Measurements from ENCODE around the gene SNRNP40. TPM values are rescaled to one million over a fixed set of nuclear protein-coding genes. Genes with fewer than 3 reads are reported as not detected.
A peak's percentile ranks its signal among the peaks of the same experiment; 100 is the strongest.

Gene SNRNP40
- polyA plus RNA-seq, 4 donors = 14.8 to 44.3 (median 27.6) TPM

GRCh38 chr1:31249854-31250253, 46.7 kb downstream of the SNRNP40 start:
- H3K9me3 ChIP-seq (ENCODE audit: control insufficient read depth in 2 of 2, insufficient read depth in 1 of 2, low read depth in 1 of 2, low read length in 1 of 2) = no peaks in the 10 kb centered on the region
- H3K36me3 ChIP-seq (ENCODE audit: control insufficient read depth in 3 of 3, insufficient read depth in 2 of 3, low read depth in 1 of 3, low read length in 3 of 3) = no peaks in the 10 kb centered on the region
- H3K4me1 ChIP-seq (ENCODE audit: control insufficient read depth in 3 of 3, insufficient read depth in 2 of 3, low read depth in 1 of 3, low read length in 2 of 3) = no peaks in the 10 kb centered on the region
- no peaks in the 10 kb centered on the region for H3K27me3 ChIP-seq (ENCODE audit: control insufficient read depth in 3 of 3, insufficient read depth in 3 of 3, low read length in 3 of 3)
- DNase-seq = no peak
- 84 to 90% (median 87%) methylated on average over 3 of the region's 3 CpGs for WGBS, 3 donors
- FAIRE-seq = no peak
- H3K27ac ChIP-seq (ENCODE audit: low read depth in 1 of 3, low read length in 2 of 3) = no peak overlapping the region
- H3K4me3 ChIP-seq (ENCODE audit: low read depth in 1 of 3, low read length in 3 of 3) = no peak overlapping the region

GRCh38 chr1:31248276-31248675, 48.3 kb downstream of the SNRNP40 start:
- WGBS, 3 donors = 96 to 100% (median 98%) methylated on average over 4 of the region's 4 CpGs
- FAIRE-seq = no peak
- H3K4me3 ChIP-seq (ENCODE audit: low read depth in 1 of 3, low read length in 3 of 3) = no peak overlapping the region
- no peaks in the 10 kb centered on the region for H3K9me3 ChIP-seq (ENCODE audit: control insufficient read depth in 2 of 2, insufficient read depth in 1 of 2, low read depth in 1 of 2, low read length in 1 of 2)
- H3K27ac ChIP-seq (ENCODE audit: low read depth in 1 of 3, low read length in 2 of 3) = no peak overlapping the region
- no peaks in the 10 kb centered on the region for H3K36me3 ChIP-seq (ENCODE audit: control insufficient read depth in 3 of 3, insufficient read depth in 2 of 3, low read depth in 1 of 3, low read length in 3 of 3)
- no peaks in the 10 kb centered on the region for H3K4me1 ChIP-seq (ENCODE audit: control insufficient read depth in 3 of 3, insufficient read depth in 2 of 3, low read depth in 1 of 3, low read length in 2 of 3)
- peaks cover 0 to 2% (median 0%) of the 10 kb centered on the region in 3 donors for H3K27me3 ChIP-seq (ENCODE audit: control insufficient read depth in 3 of 3, insufficient read depth in 3 of 3, low read length in 3 of 3)
- DNase-seq = no peak

GRCh38 chr1:31244326-31244725, 52.3 kb downstream of the SNRNP40 start:
- peaks cover 0 to 21% (median 8%) of the 10 kb centered on the region in 3 donors for H3K27me3 ChIP-seq (ENCODE audit: control insufficient read depth in 3 of 3, insufficient read depth in 3 of 3, low read length in 3 of 3)
- H3K9me3 ChIP-seq (ENCODE audit: control insufficient read depth in 2 of 2, insufficient read depth in 1 of 2, low read depth in 1 of 2, low read length in 1 of 2) = no peaks in the 10 kb centered on the region
- WGBS, 3 donors = 70 to 80% (median 77%) methylated on average over 4 of the region's 4 CpGs
- H3K4me1 ChIP-seq (ENCODE audit: control insufficient read depth in 3 of 3, insufficient read depth in 2 of 3, low read depth in 1 of 3, low read length in 2 of 3) = peaks cover 0 to 3% (median 0%) of the 10 kb centered on the region in 3 donors
- no peak overlapping the region for H3K4me3 ChIP-seq (ENCODE audit: low read depth in 1 of 3, low read length in 3 of 3)
- H3K36me3 ChIP-seq (ENCODE audit: control insufficient read depth in 3 of 3, insufficient read depth in 2 of 3, low read depth in 1 of 3, low read length in 3 of 3) = no peaks in the 10 kb centered on the region
- no peak overlapping the region for H3K27ac ChIP-seq (ENCODE audit: low read depth in 1 of 3, low read length in 2 of 3)
- no peak for FAIRE-seq
- DNase-seq = no peak

- Histone ChIP-seq H3K27me3 (ENCODE audit: control insufficient read depth in 3 of 3, insufficient read depth in 3 of 3, low read length in 3 of 3) (peaks cover 0 to 26% (median 13%) of the 10 kb centered on the region in 3 donors), H3K4me3 (ENCODE audit: low read depth in 1 of 3, low read length in 3 of 3) (no peak overlapping the region), H3K9me3 (ENCODE audit: control insufficient read depth in 2 of 2, insufficient read depth in 1 of 2, low read depth in 1 of 2, low read length in 1 of 2) (no peaks in the 10 kb centered on the region), H3K27ac (ENCODE audit: low read depth in 1 of 3, low read length in 2 of 3) (no peak overlapping the region), H3K4me1 (ENCODE audit: control insufficient read depth in 3 of 3, insufficient read depth in 2 of 3, low read depth in 1 of 3, low read length in 2 of 3) (peaks cover 0 to 4% (median 3%) of the 10 kb centered on the region in 3 donors), H3K36me3 (ENCODE audit: control insufficient read depth in 3 of 3, insufficient read depth in 2 of 3, low read depth in 1 of 3, low read length in 3 of 3) (no peaks in the 10 kb centered on the region)
- FAIRE-seq (no peak), DNase-seq (no peak)
- WGBS, 3 donors = 67 to 70% (median 70%) methylated on average over 10 of the region's 10 CpGs
Observed at GRCh38 chr1:31243501-31244286, 52.9 kb downstream of the SNRNP40 start.

- peaks cover 4 to 48% (median 25%) of the 10 kb centered on the region in 3 donors for H3K27me3 ChIP-seq (ENCODE audit: control insufficient read depth in 3 of 3, insufficient read depth in 3 of 3, low read length in 3 of 3)
- H3K36me3 ChIP-seq (ENCODE audit: control insufficient read depth in 3 of 3, insufficient read depth in 2 of 3, low read depth in 1 of 3, low read length in 3 of 3) = no peaks in the 10 kb centered on the region
- FAIRE-seq (no peak), DNase-seq (no peak)
- H3K4me1 ChIP-seq (ENCODE audit: control insufficient read depth in 3 of 3, insufficient read depth in 2 of 3, low read depth in 1 of 3, low read length in 2 of 3) = peaks cover 0 to 7% (median 3%) of the 10 kb centered on the region in 3 donors
- no peak overlapping the region for H3K4me3 ChIP-seq (ENCODE audit: low read depth in 1 of 3, low read length in 3 of 3)
- H3K27ac ChIP-seq (ENCODE audit: low read depth in 1 of 3, low read length in 2 of 3) = no peak overlapping the region
- WGBS, 3 donors = 60 to 64% (median 60%) methylated on average over 8 of the region's 8 CpGs
- no peaks in the 10 kb centered on the region for H3K9me3 ChIP-seq (ENCODE audit: control insufficient read depth in 2 of 2, insufficient read depth in 1 of 2, low read depth in 1 of 2, low read length in 1 of 2)
Observed at GRCh38 chr1:31241321-31241720, 55.3 kb downstream of the SNRNP40 start.

- FAIRE-seq = no peak
- H3K4me1 ChIP-seq (ENCODE audit: control insufficient read depth in 3 of 3, insufficient read depth in 2 of 3, low read depth in 1 of 3, low read length in 2 of 3) = peaks cover 0 to 7% (median 3%) of the 10 kb centered on the region in 3 donors
Observed at GRCh38 chr1:31239653-31240241, 56.8 kb downstream of the SNRNP40 start, which contains the start of gene NKAIN1. Gene NKAIN1, minus strand, starts transcription at chr1:31239887. Its CDS starts 340 bp downstream, at chr1:31239547.

GRCh38 chr1:31238986-31239613, 57.5 kb downstream of the SNRNP40 start:
- Histone ChIP-seq H3K36me3 (ENCODE audit: control insufficient read depth in 3 of 3, insufficient read depth in 2 of 3, low read depth in 1 of 3, low read length in 3 of 3) (no peaks in the 10 kb centered on the region), H3K27me3 (ENCODE audit: control insufficient read depth in 3 of 3, insufficient read depth in 3 of 3, low read length in 3 of 3) (peaks cover 4 to 56% (median 34%) of the 10 kb centered on the region in 3 donors), H3K4me3 (ENCODE audit: low read depth in 1 of 3, low read length in 3 of 3) (peak overlapping the region in 2 of 3 donors; percentile 18 to 42), H3K9me3 (ENCODE audit: control insufficient read depth in 2 of 2, insufficient read depth in 1 of 2, low read depth in 1 of 2, low read length in 1 of 2) (no peaks in the 10 kb centered on the region), H3K27ac (ENCODE audit: low read depth in 1 of 3, low read length in 2 of 3) (no peak overlapping the region), H3K4me1 (ENCODE audit: control insufficient read depth in 3 of 3, insufficient read depth in 2 of 3, low read depth in 1 of 3, low read length in 2 of 3) (peaks cover 0 to 7% (median 3%) of the 10 kb centered on the region in 3 donors)
- FAIRE-seq (no peak), DNase-seq (peak in 1 of 2 donors; percentile 54)
- 1 to 2% (median 1%) methylated on average over 34 to 56 of the region's 56 CpGs for WGBS, 3 donors

More at GRCh38 chr1:31239653-31240241, 56.8 kb downstream of the SNRNP40 start, which contains the start of gene NKAIN1:
- 1% methylated on average over 44 to 57 of the region's 57 CpGs for whole genome bisulfite sequencing, 3 donors
- no peaks in the 10 kb centered on the region for H3K36me3 ChIP-seq (ENCODE audit: control insufficient read depth in 3 of 3, insufficient read depth in 2 of 3, low read depth in 1 of 3, low read length in 3 of 3)
- H3K27me3 ChIP-seq (ENCODE audit: control insufficient read depth in 3 of 3, insufficient read depth in 3 of 3, low read length in 3 of 3) = peaks cover 4 to 56% (median 31%) of the 10 kb centered on the region in 3 donors
- H3K27ac ChIP-seq (ENCODE audit: low read depth in 1 of 3, low read length in 2 of 3) = no peak within 1 kb of the TSS
- DNase-seq = peak; percentile 29 to 48
- H3K4me3 ChIP-seq (ENCODE audit: low read depth in 1 of 3, low read length in 3 of 3) = peak within 1 kb of the TSS in 2 of 3 donors; percentile 18 to 42
- H3K9me3 ChIP-seq (ENCODE audit: control insufficient read depth in 2 of 2, insufficient read depth in 1 of 2, low read depth in 1 of 2, low read length in 1 of 2) = no peaks in the 10 kb centered on the region

GRCh38 chr1:31238612-31238985, 58.0 kb downstream of the SNRNP40 start:
- no peaks in the 10 kb centered on the region for H3K9me3 ChIP-seq (ENCODE audit: control insufficient read depth in 2 of 2, insufficient read depth in 1 of 2, low read depth in 1 of 2, low read length in 1 of 2)
- FAIRE-seq = no peak
- peaks cover 0 to 7% (median 3%) of the 10 kb centered on the region in 3 donors for H3K4me1 ChIP-seq (ENCODE audit: control insufficient read depth in 3 of 3, insufficient read depth in 2 of 3, low read depth in 1 of 3, low read length in 2 of 3)
- H3K4me3 ChIP-seq (ENCODE audit: low read depth in 1 of 3, low read length in 3 of 3) = no peak overlapping the region
- WGBS, 3 donors = 17 to 35% (median 28%) methylated on average over 4 of the region's 4 CpGs
- H3K27ac ChIP-seq (ENCODE audit: low read depth in 1 of 3, low read length in 2 of 3) = no peak overlapping the region
- peaks cover 4 to 54% (median 34%) of the 10 kb centered on the region in 3 donors for H3K27me3 ChIP-seq (ENCODE audit: control insufficient read depth in 3 of 3, insufficient read depth in 3 of 3, low read length in 3 of 3)
- DNase-seq = no peak
- no peaks in the 10 kb centered on the region for H3K36me3 ChIP-seq (ENCODE audit: control insufficient read depth in 3 of 3, insufficient read depth in 2 of 3, low read depth in 1 of 3, low read length in 3 of 3)

Measured in small intestine (tissue), 7 donors.